Medulla oblongata (tissue), 1 donor: Measurements from ENCODE around the gene KIRREL3.

ENCODE experiments used
- DNase-seq: peaks from one replicate; pipeline ENCODE4 v3.0.0-alpha.2; 2015; ENCODE audit errors: extremely low spot score

The KIRREL3 gene

DNA sequence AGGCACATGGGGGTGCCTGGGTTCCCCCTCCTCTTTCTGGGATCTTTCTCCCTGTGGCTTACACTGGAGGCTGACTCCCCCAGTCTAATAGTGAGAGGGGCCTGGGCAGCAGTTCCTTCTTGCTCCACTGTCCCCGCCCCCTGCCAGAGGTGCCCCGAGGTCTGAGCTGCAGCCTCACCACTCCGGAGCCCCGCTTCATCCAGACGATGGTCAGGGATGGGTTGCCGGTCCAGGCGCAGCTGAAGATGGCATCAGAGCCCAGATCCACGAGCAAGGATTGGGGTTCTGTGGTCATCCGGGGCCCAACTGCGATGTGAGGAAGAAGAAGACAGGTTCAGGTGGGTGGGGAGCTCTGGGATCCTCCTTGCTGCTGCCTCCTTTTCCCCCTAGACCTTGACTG, 554.0 kb downstream of the KIRREL3 start:
- no peak for DNase-seq

DNA sequence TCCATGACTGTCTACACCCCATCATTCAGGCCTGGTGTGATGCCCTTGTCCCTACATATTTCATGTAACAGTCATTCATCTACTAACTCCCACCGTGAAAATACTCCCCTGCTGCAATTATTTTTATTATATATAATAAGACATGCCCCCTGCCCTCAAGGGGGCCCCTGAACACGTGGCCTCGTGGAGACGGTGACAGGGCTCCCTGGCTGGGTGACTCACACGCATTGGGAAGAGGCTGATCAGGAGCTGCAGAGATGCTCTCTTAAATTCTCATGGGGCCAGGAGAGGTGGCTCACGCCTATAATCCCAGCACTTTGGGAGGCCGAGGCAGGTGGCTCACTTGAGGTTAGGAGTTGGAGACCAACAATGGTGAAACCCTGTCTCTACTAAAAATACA, 556.5 kb downstream of the KIRREL3 start:
- DNase-seq: no peak

DNA sequence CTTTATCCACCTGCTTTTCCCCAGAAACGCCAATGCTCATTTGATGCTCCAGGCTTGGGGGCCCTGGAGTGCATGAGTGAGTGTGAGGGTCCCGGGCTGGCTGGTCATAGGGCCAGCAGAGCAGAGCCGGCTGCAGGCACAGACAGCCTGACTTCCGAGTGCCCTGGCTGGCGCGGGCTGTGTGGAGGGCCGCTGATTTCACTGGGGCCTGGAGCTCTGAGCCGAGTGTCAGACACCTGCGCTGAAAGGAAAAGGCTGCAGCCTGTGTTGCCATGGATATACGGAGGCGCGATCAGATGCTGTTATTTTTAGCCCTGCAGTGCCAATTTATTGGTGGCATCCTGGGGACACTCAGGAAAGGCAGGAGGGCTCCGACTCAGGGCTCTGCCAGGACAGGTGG, 557.5 kb downstream of the KIRREL3 start:
- DNase-seq: no peak

DNA sequence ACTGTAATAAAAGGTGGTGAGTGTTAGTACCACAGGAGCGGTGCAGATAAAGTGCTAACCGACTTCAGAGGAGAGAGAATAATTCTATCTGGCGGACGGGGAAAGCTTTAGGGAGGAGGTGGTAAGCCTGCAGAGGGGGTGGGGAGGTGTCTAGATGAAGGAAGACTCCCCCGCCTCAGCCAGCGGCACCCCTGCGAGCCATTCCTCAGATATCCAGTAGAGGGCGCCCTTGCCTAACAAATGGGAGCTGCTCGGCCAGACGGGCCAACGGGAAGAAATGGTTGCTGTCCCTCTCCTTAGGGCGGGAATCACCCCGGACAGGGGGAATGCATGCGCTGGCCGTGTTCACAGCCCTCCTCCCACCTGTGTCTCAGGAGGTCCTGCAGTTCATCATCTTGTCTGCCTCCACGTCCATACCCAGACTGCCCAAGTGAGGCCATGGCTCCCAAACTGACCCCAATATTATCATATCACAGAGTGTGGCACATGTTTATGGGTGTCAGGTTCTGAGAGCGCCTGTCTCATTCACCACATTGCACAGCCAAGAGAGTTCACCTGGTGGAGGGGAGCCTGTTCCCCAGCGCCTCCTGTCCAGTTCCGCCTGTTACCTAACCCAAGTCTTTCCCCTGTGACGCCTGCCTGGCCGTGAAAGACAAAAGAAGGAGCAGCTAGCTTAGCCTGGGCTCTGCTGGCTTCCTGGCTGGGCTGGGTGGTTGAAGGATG, 559.6 kb downstream of the KIRREL3 start:
- peak; percentile 81 for DNase-seq

DNA sequence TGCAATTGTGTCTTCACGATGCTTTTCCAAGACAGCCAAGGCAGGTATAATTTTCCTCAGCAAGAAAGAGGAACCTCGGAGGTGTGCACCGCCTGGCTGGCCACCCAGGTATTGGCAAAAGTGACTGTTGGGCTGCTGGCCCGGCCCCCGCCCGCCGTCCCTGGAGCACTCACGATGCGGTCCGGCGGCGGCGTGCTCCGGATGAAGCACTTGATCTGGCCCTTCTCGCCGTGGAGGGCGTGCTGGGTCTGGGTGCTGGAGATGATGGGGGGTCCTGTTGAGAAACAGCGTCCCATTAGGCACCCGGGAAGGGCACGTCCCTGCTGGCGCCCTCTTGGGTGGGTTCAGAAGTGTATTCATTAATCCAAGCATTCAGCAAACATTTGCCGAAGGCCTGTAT, 560.3 kb downstream of the KIRREL3 start:
- DNase-seq: no peak

DNA sequence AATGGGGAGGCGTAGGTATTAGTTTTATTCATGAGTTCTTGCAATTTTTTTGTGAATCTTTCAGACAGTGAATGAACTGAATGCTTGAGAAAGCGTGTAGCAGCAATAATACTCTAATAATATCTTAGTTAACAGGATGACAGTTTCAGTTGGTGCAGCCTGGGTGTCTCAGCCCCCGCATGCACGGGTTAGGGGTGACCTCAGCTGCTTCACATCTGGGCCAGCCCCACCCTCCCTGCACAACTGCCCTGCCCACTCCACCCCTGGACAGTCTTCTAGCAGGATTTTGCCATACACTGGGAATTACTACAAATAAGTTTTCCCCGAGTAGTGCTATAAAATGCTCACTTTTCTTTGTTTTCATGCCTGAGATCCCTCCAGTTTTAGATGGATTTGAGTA, 561.9 kb downstream of the KIRREL3 start:
- DNase-seq: no peak

DNA sequence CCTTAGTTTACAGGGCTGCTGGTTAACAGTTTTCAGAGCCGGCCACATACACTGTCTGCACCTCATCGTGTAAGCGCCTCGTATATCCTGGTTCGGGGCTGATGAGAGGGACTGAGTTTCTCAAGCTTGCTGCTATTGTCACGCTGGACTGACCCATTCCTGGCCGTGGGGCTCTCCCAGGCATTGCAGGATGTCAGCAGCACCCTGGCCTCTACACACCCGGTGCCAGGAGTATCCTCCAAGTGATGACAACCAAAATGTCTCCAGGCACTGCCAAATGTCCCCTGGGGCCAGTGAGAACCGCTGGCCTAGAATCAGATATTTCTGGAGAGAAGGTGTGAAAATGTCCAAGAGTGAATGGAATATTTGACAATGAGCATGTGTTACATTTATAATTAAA, 562.3 kb downstream of the KIRREL3 start:
- no peak for DNase-seq

DNA sequence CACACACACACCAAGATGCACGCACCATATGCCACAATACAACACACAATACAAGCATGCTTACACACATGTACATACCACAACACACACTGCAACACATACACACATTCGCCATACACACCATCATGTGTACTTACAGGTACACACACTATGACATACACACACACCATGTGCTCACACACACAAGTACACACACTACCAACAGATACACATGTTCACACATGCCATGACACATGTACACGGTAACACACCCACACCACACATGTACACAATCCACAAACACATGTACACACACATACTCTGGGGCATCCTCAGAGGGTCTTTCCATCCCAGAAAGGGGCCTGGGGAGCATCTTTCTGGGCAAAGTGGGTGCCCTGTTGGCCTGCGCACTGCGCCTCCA, 562.8 kb downstream of the KIRREL3 start:
- no peak for DNase-seq

DNA sequence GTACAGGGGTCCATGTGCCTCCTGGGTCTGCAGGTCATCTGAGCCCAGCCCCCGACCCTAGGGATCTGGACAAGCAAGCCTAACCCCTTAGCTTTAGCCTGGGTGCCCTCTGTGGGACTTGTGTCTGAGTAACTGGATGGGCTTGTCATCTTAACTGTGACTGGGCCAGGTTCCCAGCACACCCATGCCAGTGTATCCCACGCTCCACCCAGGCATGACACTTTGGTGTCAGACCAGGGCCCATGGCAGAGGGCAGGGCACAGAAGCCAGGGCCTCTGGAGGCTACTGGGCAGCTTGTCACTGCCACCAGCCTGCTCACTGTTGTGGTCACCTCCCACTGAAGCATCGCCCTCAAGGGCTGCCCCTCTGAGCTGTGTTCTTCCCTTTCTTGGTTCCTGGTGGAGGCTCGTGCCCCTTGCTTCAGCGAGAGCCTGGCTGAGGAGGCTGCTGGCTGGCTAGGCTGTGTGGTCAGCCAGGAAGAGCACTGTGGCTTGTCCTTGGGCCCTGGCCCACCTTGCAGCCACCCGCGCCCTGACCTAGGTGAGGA, 564.3 kb downstream of the KIRREL3 start:
- DNase-seq: no peak

DNA sequence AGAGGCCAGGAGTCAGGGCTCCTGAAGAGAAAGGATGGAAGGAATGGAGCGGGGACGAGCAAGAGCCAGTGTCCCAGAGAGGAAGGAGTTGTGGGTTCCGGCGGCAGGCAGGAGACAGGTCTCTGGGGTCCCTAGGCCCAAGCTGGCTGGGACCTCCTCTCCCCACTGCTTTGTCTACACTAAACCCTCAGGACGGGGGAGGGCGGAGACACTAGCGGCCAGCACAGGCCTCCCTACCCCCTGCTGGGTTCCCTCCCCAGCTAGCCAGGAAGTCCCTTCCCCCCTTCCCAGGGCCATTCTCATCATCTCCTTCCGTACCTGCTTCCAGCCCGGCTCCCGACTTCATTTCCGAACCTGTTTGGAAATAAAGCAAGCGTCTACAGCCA, 565.6 kb downstream of the KIRREL3 start:
- no peak for DNase-seq

DNA sequence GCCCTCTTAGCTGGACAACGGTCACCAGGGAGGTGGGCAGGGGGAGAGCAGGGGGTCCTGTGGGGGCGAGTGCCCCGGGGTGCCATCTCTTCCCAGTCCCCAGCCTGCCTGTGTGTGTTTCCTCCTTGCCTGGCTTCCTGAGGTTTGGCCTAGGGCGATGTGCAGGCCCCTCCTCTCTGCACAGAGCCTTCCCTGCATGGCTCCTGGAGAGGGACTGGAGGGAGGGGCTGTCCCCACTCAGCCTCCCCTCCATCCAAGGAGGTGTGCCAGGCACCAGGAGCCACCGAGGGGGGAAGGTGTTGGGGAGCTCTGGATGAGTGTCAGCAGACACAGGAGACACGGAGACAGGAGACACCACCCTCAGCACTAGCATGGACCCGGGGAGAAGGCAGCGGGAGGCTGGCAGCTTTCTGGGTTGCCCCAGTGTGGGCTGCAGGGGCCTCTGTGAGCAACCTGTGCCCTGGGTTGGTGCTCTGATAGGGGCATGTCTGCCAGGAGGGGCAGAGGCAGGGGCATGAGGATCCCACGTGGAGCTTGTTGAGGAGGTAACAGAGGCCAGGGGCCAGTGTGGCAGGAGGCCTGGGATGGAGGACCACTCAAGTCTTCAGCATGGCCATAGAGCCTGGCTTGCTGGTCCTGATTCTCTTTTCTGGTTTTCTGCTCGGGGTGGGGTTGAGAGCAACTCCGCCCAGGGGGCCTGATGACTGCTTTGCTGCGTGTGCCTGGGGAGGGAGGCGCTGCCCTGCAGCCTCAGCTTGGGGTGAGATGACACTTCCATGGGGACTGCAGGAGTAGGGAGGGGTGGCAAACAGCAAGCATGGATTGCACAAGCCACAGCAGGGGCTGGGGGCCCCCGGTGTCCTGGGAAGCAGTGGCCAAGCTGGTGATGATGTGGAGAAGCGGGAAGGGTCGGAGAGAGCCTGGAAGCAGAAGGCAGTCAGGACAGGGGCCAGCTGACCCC, 566.3 kb downstream of the KIRREL3 start:
- DNase-seq: no peak

DNA sequence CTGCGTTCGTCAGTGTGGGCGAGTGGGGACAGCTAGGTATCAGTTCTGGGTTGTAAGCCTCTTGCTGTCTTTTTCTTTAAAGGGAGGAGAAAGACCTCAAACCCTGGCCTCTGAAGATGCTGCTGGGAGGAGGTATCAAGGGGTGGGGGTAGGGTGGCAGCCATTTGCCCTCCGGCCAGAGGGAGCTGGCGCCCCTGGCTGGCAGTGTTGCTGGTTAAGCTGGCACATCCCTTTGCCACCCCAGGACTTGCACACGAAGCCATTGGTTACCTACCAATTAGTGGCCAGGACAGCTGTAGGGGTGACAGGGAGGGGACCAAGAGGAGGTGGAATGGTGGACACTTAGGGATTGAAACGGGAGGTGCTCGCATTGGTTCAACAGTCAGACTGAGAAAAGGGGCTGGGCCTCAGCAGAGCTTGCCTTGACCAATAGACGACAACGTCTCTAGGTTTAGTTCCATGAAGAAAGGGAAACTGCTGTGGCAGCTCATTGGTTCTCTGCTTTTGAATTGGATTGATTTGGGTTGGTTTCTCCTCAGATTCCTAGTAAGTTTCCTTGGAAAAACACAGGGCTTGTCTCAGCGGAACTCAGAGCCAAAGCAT, 567.2 kb downstream of the KIRREL3 start:
- DNase-seq: no peak

DNA sequence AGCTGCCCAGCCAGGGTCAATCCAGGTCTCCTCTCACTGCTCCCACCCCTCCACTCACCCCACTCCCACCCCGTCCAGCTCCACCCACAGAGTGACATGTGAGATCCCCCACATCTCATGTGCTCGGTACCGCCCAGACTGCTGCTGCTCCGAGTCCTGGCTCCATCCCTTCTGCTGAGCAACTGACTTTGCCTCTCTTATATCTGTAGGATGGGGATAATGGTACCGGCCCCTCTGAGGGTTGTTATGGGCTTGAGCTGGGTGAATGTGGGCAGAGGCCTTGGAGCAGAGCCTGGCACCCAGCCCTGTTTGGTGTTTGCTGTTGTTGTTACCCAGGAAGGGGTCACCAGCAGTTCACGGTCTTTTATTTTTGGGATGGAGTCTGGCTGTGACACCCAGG, 568.0 kb downstream of the KIRREL3 start:
- no peak for DNase-seq

DNA sequence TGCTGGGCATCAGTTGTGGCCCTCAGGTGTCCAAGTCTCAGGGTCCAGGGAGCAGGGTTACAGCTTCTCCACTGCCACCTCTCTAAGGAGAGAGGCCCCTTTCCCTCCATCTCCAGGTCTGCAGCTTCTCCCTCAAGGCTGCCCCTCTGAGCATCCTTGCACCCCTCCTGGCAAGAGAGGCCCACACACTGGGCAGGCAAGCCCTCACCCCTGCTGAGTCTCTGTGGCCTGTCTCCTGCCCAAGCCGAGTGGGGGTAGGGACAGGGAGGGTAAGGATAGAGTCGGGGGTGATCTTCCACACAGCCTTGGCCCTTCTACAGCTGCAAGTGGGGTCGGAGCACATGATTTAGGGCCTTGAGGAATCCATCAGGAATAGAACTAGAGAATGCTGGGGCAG, 568.5 kb downstream of the KIRREL3 start:
- no peak for DNase-seq

DNA sequence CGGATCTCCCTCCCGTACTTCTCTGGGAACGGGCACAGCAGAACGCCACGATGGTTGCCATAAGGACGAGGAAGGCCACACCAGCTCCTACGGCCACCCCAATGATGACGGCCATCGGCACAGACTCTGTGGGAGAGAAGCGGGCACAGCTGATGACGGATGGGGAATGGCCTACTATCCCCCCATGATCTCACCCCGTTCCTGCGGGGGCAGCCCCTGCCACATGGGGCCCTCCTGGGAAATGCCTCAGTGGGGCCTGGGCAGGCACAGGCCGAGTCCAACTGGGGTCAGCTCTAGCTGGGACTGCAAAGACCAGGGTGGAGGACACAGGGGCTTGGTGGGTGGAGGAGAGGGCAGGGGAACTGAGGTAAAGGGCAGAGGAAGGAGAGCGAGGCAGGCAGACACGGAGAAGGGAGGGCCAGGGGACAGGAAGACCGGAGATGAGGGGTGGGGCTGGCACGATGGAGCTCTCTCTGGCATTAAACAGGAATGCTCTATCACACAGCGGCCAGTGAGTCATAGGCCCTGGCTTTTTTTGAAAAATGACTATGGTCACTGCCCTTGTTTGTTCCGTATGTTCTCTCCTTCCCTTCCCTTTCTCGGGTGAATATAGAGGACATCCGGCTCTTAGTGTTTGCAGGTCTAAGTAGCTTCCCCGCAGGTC, 569.0 kb downstream of the KIRREL3 start:
- DNase-seq: no peak

DNA sequence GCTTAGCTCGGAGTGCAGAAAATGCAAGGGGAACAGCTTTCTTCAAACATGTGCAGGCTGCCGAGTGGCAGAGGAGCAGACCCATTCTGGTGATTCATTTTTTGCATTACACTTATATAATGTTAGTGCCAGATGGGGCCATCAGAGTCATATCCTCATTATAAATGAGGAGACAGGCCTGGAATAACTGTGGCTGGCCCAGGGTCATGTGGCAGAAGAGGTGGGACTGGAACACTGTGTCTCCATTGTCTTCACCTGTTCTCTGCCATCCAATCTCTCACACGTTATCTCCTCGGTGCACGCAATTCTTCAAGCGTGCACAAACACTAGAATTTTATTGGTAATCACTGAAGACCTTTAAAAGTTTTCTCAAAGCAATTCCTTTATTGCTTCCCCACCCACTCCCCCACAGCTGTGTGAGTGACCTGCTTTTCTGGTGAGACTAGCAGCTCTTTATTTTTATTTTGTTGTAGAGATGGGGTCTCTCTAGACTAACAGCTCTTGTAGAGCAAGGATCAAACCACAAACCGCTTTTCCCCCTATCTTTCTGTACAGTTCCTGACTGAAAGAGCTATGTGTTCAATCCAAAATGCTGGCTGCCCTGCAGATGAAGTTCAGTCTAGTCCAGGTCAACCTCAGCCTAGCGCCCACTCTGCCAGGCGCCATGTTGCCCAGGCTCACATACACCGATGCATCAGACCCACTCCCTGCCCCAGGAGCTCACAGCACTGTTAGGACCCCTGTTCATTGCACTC, 569.8 kb downstream of the KIRREL3 start:
- no peak for DNase-seq

DNA sequence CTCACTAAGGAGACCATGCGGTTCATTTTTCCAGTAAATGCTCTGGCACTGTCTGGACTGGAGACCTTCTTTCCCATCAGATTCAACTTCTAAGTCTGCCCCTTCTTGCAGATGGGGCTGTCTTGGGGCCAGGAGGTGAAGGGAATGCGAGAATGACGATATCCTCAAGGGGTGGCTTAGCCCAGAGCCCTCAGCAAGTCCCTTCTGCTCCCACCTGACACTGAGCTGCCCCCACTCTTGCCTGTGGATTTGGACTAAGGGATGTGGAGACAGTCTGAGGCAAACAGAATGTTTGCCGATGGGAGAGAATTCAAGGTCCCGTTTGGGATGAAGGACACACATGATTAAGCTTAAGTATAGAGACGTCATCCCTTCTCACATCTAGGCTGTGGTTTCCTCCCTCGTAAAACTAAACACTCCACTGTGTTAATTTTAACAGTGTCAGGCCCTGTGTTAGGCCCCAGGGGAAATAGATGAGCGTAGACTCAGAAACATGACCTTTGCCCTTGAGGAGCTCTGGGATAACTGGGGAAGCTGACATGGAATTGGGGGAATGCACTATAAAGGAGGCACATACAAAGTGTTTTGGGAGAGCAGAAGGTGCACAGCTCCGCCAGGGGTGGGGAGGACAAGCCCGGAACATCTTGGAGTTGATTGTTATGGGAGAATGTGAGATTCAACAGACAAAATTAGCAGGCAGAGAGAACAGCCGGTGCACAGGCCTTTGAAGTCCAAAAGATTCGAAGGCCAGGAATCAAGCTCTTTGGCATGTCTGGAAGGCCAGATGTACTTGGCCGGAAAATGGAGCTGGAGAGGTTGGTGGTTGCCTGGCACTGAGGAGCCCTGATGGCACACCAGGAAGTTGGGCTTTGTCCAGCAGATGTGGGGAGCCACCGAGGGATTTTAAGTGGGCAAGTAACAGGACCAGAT, 573.5 kb downstream of the KIRREL3 start:
- no peak for DNase-seq

DNA sequence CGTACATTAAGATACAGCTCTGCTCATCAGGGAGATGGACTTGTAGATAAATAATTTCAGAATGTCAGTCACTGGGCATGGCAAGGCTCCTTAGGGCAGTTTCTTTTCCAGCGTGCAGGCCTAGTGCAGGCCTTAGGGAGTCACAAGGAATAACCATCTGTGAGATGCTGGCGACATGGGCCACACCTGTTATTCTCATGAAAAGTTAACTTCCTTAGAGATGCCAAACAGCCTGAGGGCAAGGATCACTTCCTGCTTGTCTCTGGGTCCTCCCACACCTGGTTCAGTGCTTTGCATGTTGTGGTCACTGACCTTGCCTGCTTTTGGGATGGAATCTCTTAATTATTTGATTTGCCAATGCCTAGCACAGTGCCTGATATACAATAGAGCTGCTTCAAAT, 574.5 kb downstream of the KIRREL3 start:
- DNase-seq: no peak

DNA sequence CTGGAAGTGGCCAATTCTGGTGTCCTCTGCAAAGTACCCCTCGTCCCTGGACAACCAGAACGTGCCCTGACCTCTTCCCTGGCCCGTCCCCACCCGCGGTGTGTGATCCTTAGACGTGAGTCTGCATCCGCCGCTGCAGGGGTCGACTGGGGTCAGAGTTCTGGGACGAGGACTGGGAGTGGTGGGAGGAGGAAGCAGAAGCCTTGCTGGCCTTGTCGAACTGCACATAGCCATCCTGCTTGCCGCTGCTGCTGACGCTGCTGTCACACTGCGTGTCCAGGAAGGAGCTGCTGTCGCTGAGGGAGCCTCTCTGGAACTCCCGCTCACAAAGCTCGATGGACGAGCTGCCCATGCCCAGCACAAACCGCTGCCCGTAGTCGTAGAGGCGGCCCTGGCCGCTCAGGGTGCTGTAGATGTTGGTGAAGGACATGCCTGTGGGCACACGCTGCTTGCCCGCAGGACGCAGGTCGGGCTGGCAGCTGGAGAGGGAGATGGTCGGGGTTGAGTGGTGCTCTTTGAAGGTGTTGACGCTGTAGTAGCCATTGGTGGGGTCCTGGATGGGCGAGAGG, 576.0 kb downstream of the KIRREL3 start:
- no peak for DNase-seq

DNA sequence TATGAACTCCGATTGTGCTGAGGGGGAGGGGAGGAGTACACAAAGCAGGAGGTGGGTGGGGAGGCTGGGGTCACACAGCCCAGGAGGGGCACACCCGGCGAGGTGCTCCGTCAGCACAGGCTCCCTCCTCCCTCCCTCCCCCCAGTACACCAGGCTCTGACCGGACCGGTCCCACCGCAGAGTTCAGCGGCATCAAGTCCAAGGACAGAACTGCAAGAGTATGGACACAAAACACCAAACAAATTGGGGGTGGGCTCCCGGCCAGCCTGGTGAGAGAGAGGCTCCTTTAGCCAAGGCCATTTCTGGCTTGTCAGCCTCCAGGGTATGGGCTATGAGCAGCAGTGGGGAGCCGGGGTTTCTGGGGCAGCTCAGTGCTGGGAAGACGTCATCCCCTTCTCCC, 576.8 kb downstream of the KIRREL3 start:
- DNase-seq: no peak
